Sigmoid colon (tissue), 4 donors: Measurements from ENCODE around the gene NHEJ1.

ENCODE experiments used
- EP300 ChIP-seq, 4 donors: sonication (generic); formaldehyde crosslinking; IDR thresholded peaks; one replicate each; pipeline ENCODE4 v1.6.1; 2017; ENCODE audit warnings: antibody characterized with exemption in 4 of 4
- POLR2A ChIP-seq, 2 donors: fragments of 450-650 bp; IDR thresholded peaks; one replicate each; pipeline ENCODE4 v1.6.1; 2016; ENCODE audit warnings: antibody characterized with exemption in 2 of 2, mild to moderate bottlenecking in 2 of 2, moderate library complexity in 2 of 2
- POLR2AphosphoS5 ChIP-seq, 4 donors: sonication (generic); formaldehyde crosslinking; IDR thresholded peaks; one replicate each; pipeline ENCODE4 v1.6.1; 2017; ENCODE audit warnings: antibody characterized with exemption in 4 of 4
- TF ChIP-seq, protein P1 (sequence below), 4 experiments: fragments of 450-650 bp in 3 of 4; fragments of 200-600 bp in 1 of 4; IDR thresholded peaks; one replicate each; pipeline ENCODE4 v1.5.1; 2016 to 2019; ENCODE audit warnings: antibody characterized with exemption in 4 of 4, mild to moderate bottlenecking in 3 of 4, moderate library complexity in 2 of 4

DNA sequence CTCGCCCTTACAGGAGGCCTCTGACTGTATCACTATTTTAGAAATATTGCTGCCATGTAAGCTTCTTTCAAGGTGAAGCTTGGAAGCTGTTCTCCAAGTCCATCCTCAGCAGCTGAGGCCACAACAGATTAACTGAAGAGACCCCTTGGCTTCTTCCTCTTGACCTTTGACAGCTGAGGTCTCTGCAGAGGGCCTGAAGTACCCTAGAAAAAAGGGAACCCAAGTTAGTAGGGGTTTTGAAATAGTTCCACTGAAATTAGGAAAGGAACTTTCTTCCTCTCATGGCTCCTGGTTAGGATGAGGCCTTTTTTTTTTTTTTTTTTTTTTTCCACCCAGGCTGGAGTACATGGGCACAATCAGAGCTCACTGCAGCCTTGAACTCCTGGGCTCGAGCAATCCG, 84.4 kb downstream of the NHEJ1 start:
- TF ChIP-seq, protein P1, sequence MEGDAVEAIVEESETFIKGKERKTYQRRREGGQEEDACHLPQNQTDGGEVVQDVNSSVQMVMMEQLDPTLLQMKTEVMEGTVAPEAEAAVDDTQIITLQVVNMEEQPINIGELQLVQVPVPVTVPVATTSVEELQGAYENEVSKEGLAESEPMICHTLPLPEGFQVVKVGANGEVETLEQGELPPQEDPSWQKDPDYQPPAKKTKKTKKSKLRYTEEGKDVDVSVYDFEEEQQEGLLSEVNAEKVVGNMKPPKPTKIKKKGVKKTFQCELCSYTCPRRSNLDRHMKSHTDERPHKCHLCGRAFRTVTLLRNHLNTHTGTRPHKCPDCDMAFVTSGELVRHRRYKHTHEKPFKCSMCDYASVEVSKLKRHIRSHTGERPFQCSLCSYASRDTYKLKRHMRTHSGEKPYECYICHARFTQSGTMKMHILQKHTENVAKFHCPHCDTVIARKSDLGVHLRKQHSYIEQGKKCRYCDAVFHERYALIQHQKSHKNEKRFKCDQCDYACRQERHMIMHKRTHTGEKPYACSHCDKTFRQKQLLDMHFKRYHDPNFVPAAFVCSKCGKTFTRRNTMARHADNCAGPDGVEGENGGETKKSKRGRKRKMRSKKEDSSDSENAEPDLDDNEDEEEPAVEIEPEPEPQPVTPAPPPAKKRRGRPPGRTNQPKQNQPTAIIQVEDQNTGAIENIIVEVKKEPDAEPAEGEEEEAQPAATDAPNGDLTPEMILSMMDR (IDR thresholded peaks at IDR 0.05), result no peak
- TF ChIP-seq POLR2AphosphoS5 (IDR thresholded peaks at IDR 0.05) (no peak), POLR2A (IDR thresholded peaks at IDR 0.05) (no peak), EP300 (IDR thresholded peaks at IDR 0.05) (no peak)
